ENCODE data around the gene BDH2.

- TF ChIP-seq CTCF (IDR thresholded peaks at IDR 0.05; ENCODE audit: poor library complexity) (no peak), EZH2 (IDR thresholded peaks at IDR 0.05; ENCODE audit: borderline replicate concordance) (no peak)
These were observed 4.6 kb downstream of the BDH2 start for GRCh38 chr4:103095080-103095479.
